ENCODE measurements around the gene ZNF557.
"Not testable (repeated sequence)": the region's sequence is repeated elsewhere in the genome, so short reads cannot be mapped to it uniquely, and the experiment has no call there.

Gene ZNF557

GRCh38 chr19:7069042-7069903, at the start of gene ZNF557:
Gene ZNF557, plus strand, starts transcription at chr19:7069703. Its CDS starts 5,372 bp downstream, at chr19:7075075.
- H3K4me3 ChIP-seq (ENCODE audit: low read depth, low read length) = peak within 1 kb of the TSS; percentile 93
- DNase-seq (ENCODE audit: low read depth, low spot score) = peak; percentile 58
- ChIA-PET CTCF (interaction anchor here (0.9 to 2.4 kb wide), 4 partner anchors 11 to 612 kb away, joined by 3 to 10 read pairs (median 5); partner anchors contain the start of gene TRAPPC5), POLR2A (interaction anchor here (0.6 to 1.0 kb wide), 9 partner anchors 9 to 1012 kb away, joined by 3 to 4 read pairs (median 3); no protein-coding TSS in a partner anchor)
- TF ChIP-seq CTCF (IDR thresholded peaks at IDR 0.05; ENCODE audit: insufficient read depth, low read length, missing control alignments) = no peak

GRCh38 chr19:7021331-7021730, 48.2 kb upstream of the ZNF557 start, which contains the start of gene MBD3L2B:
Gene MBD3L2B, minus strand, starts transcription at chr19:7021431. Its CDS starts 34 bp downstream, at chr19:7021397.
- DNase-seq (ENCODE audit: low read depth, low spot score); CTCF ChIA-PET; POLR2A ChIA-PET; H3K4me3 ChIP-seq (ENCODE audit: low read depth, low read length): not testable (repeated sequence)

GRCh38 chr19:7028790-7029189, 40.7 kb upstream of the ZNF557 start:
- H3K4me3 ChIP-seq (ENCODE audit: low read depth, low read length); POLR2A ChIA-PET; DNase-seq (ENCODE audit: low read depth, low spot score); CTCF ChIA-PET: not testable (repeated sequence)

GRCh38 chr19:7030278-7030677, 39.2 kb upstream of the ZNF557 start, which contains the start of gene MBD3L5:
Gene MBD3L5, plus strand, starts transcription at chr19:7030578. Its CDS starts 34 bp downstream, at chr19:7030612.
- CTCF ChIA-PET; H3K4me3 ChIP-seq (ENCODE audit: low read depth, low read length); DNase-seq (ENCODE audit: low read depth, low spot score); POLR2A ChIA-PET: not testable (repeated sequence)

GRCh38 chr19:7040079-7040478, 29.4 kb upstream of the ZNF557 start, which contains the start of gene MBD3L4:
Gene MBD3L4, minus strand, starts transcription at chr19:7040179. Its CDS starts 35 bp downstream, at chr19:7040144.
- H3K4me3 ChIP-seq (ENCODE audit: low read depth, low read length); POLR2A ChIA-PET; CTCF ChIA-PET; DNase-seq (ENCODE audit: low read depth, low spot score): not testable (repeated sequence)

- H3K4me3 ChIP-seq (ENCODE audit: low read depth, low read length); POLR2A ChIA-PET; CTCF ChIA-PET; DNase-seq (ENCODE audit: low read depth, low spot score): not testable (repeated sequence)
These were observed 27.9 kb upstream of the ZNF557 start for GRCh38 chr19:7041563-7041962.

- POLR2A ChIA-PET; DNase-seq (ENCODE audit: low read depth, low spot score); H3K4me3 ChIP-seq (ENCODE audit: low read depth, low read length); CTCF ChIA-PET: not testable (repeated sequence)
These were observed 20.5 kb upstream of the ZNF557 start, which contains the start of gene MBD3L2 for GRCh38 chr19:7049021-7049420. Gene MBD3L2, plus strand, starts transcription at chr19:7049321. Its CDS starts 53 bp downstream, at chr19:7049374.

GRCh38 chr19:7051421-7051820, 18.1 kb upstream of the ZNF557 start:
- POLR2A ChIA-PET; H3K4me3 ChIP-seq (ENCODE audit: low read depth, low read length); DNase-seq (ENCODE audit: low read depth, low spot score); CTCF ChIA-PET: not testable (repeated sequence)

GRCh38 chr19:7052896-7053295, 16.6 kb upstream of the ZNF557 start:
- DNase-seq (ENCODE audit: low read depth, low spot score); POLR2A ChIA-PET; H3K4me3 ChIP-seq (ENCODE audit: low read depth, low read length); CTCF ChIA-PET: not testable (repeated sequence)

- H3K4me3 ChIP-seq (ENCODE audit: low read depth, low read length); POLR2A ChIA-PET; CTCF ChIA-PET; DNase-seq (ENCODE audit: low read depth, low spot score): not testable (repeated sequence)
These were observed 14.7 kb upstream of the ZNF557 start for GRCh38 chr19:7054635-7055368.

GRCh38 chr19:7055679-7056078, 13.8 kb upstream of the ZNF557 start:
- H3K4me3 ChIP-seq (ENCODE audit: low read depth, low read length); CTCF ChIA-PET; POLR2A ChIA-PET: not testable (repeated sequence)

GRCh38 chr19:7056371-7056770, 13.1 kb upstream of the ZNF557 start:
- CTCF ChIA-PET; H3K4me3 ChIP-seq (ENCODE audit: low read depth, low read length); DNase-seq (ENCODE audit: low read depth, low spot score); POLR2A ChIA-PET: not testable (repeated sequence)

More at GRCh38 chr19:7055679-7056078, 13.8 kb upstream of the ZNF557 start:
- not testable (repeated sequence) for DNase-seq (ENCODE audit: low read depth, low spot score)

GRCh38 chr19:7058576-7058975, 10.9 kb upstream of the ZNF557 start, which contains the start of gene MBD3L3:
Gene MBD3L3, minus strand, starts transcription at chr19:7058676. Its CDS starts 71 bp downstream, at chr19:7058605.
- CTCF ChIA-PET; POLR2A ChIA-PET; H3K4me3 ChIP-seq (ENCODE audit: low read depth, low read length); DNase-seq (ENCODE audit: low read depth, low spot score): not testable (repeated sequence)

GRCh38 chr19:7059977-7060376, 9.5 kb upstream of the ZNF557 start:
- CTCF ChIA-PET; H3K4me3 ChIP-seq (ENCODE audit: low read depth, low read length); DNase-seq (ENCODE audit: low read depth, low spot score); POLR2A ChIA-PET: not testable (repeated sequence)
